HFFc6 (cell line): ENCODE data around the gene GLIPR1. TPM values are rescaled to one million over a fixed set of nuclear protein-coding genes. Genes with fewer than 3 reads are reported as not detected.
"Not testable (repeated sequence)": the region's sequence is repeated elsewhere in the genome, so short reads cannot be mapped to it uniquely, and the experiment has no call there.

Source experiments
- DNase-seq: peaks from one replicate; pipeline ENCODE4 v3.0.0-alpha.2; 2018
- H3K27ac Mint-ChIP-seq: 2 replicates; pipeline ENCODE4 v1.8.0; 2020; ENCODE audit warnings: mild to moderate bottlenecking, mixed read lengths
- H3K27me3 Mint-ChIP-seq: 2 replicates; pipeline ENCODE4 v1.8.0; 2021; ENCODE audit warnings: mild to moderate bottlenecking, moderate library complexity, mixed read lengths; ENCODE audit not compliant: insufficient read depth
- H3K36me3 Mint-ChIP-seq: 2 replicates; pipeline ENCODE4 v1.8.0; 2021; ENCODE audit warnings: low read depth, mixed read lengths
- H3K4me1 Mint-ChIP-seq: 2 replicates; pipeline ENCODE4 v1.8.0; 2020; ENCODE audit warnings: low read depth, mixed read lengths
- H3K4me3 Mint-ChIP-seq: 2 replicates; pipeline ENCODE4 v1.8.0; 2020; ENCODE audit warnings: mild to moderate bottlenecking, moderate library complexity, mixed read lengths
- H3K9me3 Mint-ChIP-seq: 2 replicates; pipeline ENCODE4 v1.8.0; 2020; ENCODE audit warnings: mild to moderate bottlenecking, mixed read lengths
- CTCF ChIP-seq: fragments of 200-600 bp; sonication (generic); IDR thresholded peaks from 2 replicates; pipeline ENCODE4 v1.5.0; 2021; ENCODE audit warnings: antibody characterized with exemption, mild to moderate bottlenecking
- total RNA-seq, 6 experiments: library from RNA; stranded (reverse); fragmentation: NEBNext Ultra II Directional; extraction: Animal tissue kit (Norgen Biotek cat#: 25700); gene quantifications; 2 replicates in 1 of 6; 3 replicates in 5 of 6; pipeline ENCODE4 v1.2.3, GENCODE V29; 2021

The GLIPR1 gene
- total RNA-seq, 6 experiments from 2014 or later, result 190 to 339 (median 278) TPM

- Mint-ChIP-seq H3K9me3 (no peaks in the 10 kb centered on the region), H3K4me1 (peaks cover 65% of the 10 kb centered on the region), H3K27ac (no peak overlapping the region), H3K4me3 (peak overlapping the region; percentile 27; the same call in 1 of the 2 replicates), H3K36me3 (no peaks in the 10 kb centered on the region), H3K27me3 (no peaks in the 10 kb centered on the region)
- TF ChIP-seq CTCF, result no peak
- DNase-seq, result peak; percentile 11
Measured at GRCh38 chr12:75447691-75448393, 32.7 kb upstream of the GLIPR1 start.

GRCh38 chr12:75452675-75453330 lies 27.8 kb upstream of the GLIPR1 start:
- peaks cover 11% of the 10 kb centered on the region for H3K36me3 Mint-ChIP-seq
- no peak overlapping the region; the same call in 1 of the 2 replicates for H3K27ac Mint-ChIP-seq
- peaks cover 6% of the 10 kb centered on the region for H3K9me3 Mint-ChIP-seq
- no peak for TF ChIP-seq CTCF
- H3K27me3 Mint-ChIP-seq, result no peaks in the 10 kb centered on the region
- H3K4me3 Mint-ChIP-seq, result no peak overlapping the region
- DNase-seq, result peak; percentile 39
- H3K4me1 Mint-ChIP-seq, result peaks cover 28% of the 10 kb centered on the region

DNA sequence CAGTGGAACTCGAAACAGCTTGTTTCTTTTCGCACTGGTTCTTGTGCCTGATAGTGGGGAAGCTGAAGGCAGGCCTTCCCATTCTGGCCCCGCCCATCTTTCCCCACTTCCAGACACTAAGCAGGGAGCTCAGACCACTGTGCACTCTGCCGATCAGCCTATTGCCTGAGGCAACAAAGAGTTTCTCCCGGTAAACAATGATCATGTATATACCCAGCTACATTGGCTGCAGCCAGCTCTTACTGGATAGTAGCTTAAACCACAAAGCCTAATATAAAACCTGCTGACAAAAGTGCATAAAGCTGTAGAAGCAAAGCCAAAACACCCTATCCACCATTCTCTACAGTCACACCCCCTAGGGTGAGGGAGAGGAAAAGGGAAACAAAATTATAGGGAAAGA lies 24.7 kb upstream of the GLIPR1 start:
- DNase-seq, result no peak
- H3K36me3 Mint-ChIP-seq, result peaks cover 16% of the 10 kb centered on the region
- peaks cover 30% of the 10 kb centered on the region for H3K4me1 Mint-ChIP-seq
- H3K4me3 Mint-ChIP-seq, result no peak overlapping the region
- H3K9me3 Mint-ChIP-seq, result peaks cover 13% of the 10 kb centered on the region
- no peaks in the 10 kb centered on the region for H3K27me3 Mint-ChIP-seq
- H3K27ac Mint-ChIP-seq, result no peak overlapping the region
- TF ChIP-seq CTCF, result no peak

GRCh38 chr12:75457191-75457590 lies 23.4 kb upstream of the GLIPR1 start:
- Mint-ChIP-seq H3K4me1 (peaks cover 33% of the 10 kb centered on the region), H3K9me3 (peaks cover 13% of the 10 kb centered on the region), H3K27ac (no peak overlapping the region), H3K4me3 (no peak overlapping the region), H3K27me3 (no peaks in the 10 kb centered on the region), H3K36me3 (peaks cover 16% of the 10 kb centered on the region)
- DNase-seq, result no peak
- TF ChIP-seq CTCF, result no peak

GRCh38 chr12:75457866-75458265 lies 22.7 kb upstream of the GLIPR1 start:
- peaks cover 13% of the 10 kb centered on the region for H3K9me3 Mint-ChIP-seq
- H3K27me3 Mint-ChIP-seq, H3K27ac Mint-ChIP-seq, DNase-seq, H3K4me3 Mint-ChIP-seq: not testable (repeated sequence)
- peaks cover 16% of the 10 kb centered on the region for H3K36me3 Mint-ChIP-seq
- H3K4me1 Mint-ChIP-seq, result peaks cover 28% of the 10 kb centered on the region

- no peaks in the 10 kb centered on the region; the same call in 1 of the 2 replicates for H3K27me3 Mint-ChIP-seq
- H3K4me3 Mint-ChIP-seq, result no peak overlapping the region
- H3K36me3 Mint-ChIP-seq, result peaks cover 16% of the 10 kb centered on the region
- H3K27ac Mint-ChIP-seq, result no peak overlapping the region
- peaks cover 20% of the 10 kb centered on the region for H3K4me1 Mint-ChIP-seq
- H3K9me3 Mint-ChIP-seq, result peaks cover 13% of the 10 kb centered on the region
- no peak for TF ChIP-seq CTCF
- no peak for DNase-seq
Measured at GRCh38 chr12:75459755-75460154, 20.8 kb upstream of the GLIPR1 start.
